Lower lobe of right lung (tissue), 2 donors: ENCODE measurements around the gene HELZ. TPM values are rescaled to one million over a fixed set of nuclear protein-coding genes. Genes with fewer than 3 reads are reported as not detected.
"Not testable (repeated sequence)": the region's sequence is repeated elsewhere in the genome, so short reads cannot be mapped to it uniquely, and the experiment has no call there.

Source experiments
- ATAC-seq, 2 donors: fragments of 200-7000 bp; cut with Tn5 transposase; one replicate each; pipeline ENCODE4 v1.9.1; 2020 to 2022; ENCODE audit warnings: mild to moderate bottlenecking in 2 of 2, moderate library complexity in 2 of 2
- DNase-seq: peaks from one replicate; pipeline ENCODE4 v3.0.0-alpha.2; 2020
- H3K27ac ChIP-seq: fragments of 200-600 bp; one replicate; pipeline ENCODE4 v1.8.0; 2022
- H3K27me3 ChIP-seq: fragments of 200-600 bp; one replicate; pipeline ENCODE4 v1.8.0; 2022; ENCODE audit warnings: low read depth
- H3K36me3 ChIP-seq: fragments of 200-600 bp; one replicate; pipeline ENCODE4 v1.8.0; 2022; ENCODE audit warnings: mild to moderate bottlenecking
- H3K4me1 ChIP-seq: fragments of 200-600 bp; one replicate; pipeline ENCODE4 v1.8.0; 2022
- H3K4me3 ChIP-seq: fragments of 200-600 bp; one replicate; pipeline ENCODE4 v1.8.0; 2022; ENCODE audit warnings: mild to moderate bottlenecking
- H3K9me3 ChIP-seq: fragments of 200-600 bp; one replicate; pipeline ENCODE4 v1.8.0; 2022
- intact Hi-C: fragments of 100-400 bp; cut with DNase I; formaldehyde crosslinking; loops from one replicate; pipeline ENCODE4 v1.11.0; 2022
- total RNA-seq: library from RNA; stranded (reverse); fragmentation: NEBNext Ultra II Directional; extraction: Animal tissue kit (Norgen Biotek cat#: 25700); gene quantifications from one replicate; pipeline ENCODE4 v1.2.1, GENCODE V29; 2021
- TF ChIP-seq, protein P1 (sequence below): fragments of 200-600 bp; IDR thresholded peaks from one replicate; pipeline ENCODE4 v1.8.0; 2022; ENCODE audit warnings: antibody characterized with exemption, mild to moderate bottlenecking
- donor health status: DM: no; HTN: yes; CAD: no; lungs with severe emphysema.

Gene HELZ
- total RNA-seq, 1 donor from 2014 or later, result 68.9 TPM

DNA sequence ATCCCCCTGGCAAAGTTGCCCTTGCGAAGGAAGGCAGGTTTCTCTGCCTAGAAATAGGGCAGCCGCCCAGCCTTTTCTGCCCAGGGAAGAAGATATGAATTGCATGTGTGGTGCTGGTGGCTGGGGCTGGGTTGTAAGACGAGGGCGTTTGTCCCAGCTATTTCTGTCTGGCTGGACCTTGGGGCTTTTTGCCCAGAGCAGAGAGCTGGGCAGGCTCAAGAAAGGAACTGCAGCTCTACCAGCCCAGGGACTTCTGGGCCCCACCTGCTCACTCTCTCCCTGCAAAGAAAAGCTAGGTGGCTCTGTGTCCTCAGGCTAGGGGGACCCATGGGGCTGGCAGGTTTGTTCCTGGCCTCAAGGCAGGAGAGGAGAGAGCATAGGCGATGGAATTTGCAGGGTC, 200.1 kb downstream of the HELZ start:
- peaks cover 5% of the 10 kb centered on the region for H3K27me3 ChIP-seq
- DNase-seq (no peak), ATAC-seq (no peak)
- intact Hi-C loops, result no loop called here
- TF ChIP-seq, protein P1, sequence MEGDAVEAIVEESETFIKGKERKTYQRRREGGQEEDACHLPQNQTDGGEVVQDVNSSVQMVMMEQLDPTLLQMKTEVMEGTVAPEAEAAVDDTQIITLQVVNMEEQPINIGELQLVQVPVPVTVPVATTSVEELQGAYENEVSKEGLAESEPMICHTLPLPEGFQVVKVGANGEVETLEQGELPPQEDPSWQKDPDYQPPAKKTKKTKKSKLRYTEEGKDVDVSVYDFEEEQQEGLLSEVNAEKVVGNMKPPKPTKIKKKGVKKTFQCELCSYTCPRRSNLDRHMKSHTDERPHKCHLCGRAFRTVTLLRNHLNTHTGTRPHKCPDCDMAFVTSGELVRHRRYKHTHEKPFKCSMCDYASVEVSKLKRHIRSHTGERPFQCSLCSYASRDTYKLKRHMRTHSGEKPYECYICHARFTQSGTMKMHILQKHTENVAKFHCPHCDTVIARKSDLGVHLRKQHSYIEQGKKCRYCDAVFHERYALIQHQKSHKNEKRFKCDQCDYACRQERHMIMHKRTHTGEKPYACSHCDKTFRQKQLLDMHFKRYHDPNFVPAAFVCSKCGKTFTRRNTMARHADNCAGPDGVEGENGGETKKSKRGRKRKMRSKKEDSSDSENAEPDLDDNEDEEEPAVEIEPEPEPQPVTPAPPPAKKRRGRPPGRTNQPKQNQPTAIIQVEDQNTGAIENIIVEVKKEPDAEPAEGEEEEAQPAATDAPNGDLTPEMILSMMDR, result no peak
- no peak overlapping the region for H3K4me3 ChIP-seq
- H3K4me1 ChIP-seq, result no peaks in the 10 kb centered on the region
- H3K36me3 ChIP-seq, result no peaks in the 10 kb centered on the region
- no peak overlapping the region for H3K27ac ChIP-seq
- H3K9me3 ChIP-seq, result peaks cover 25% of the 10 kb centered on the region

GRCh38 chr17:67044016-67044772, 200.8 kb downstream of the HELZ start, which contains the start of gene CACNG1:
CACNG1 (plus strand) TSS chr17:67044554; CDS start chr17:67044661, 107 bp downstream.
- Histone ChIP-seq H3K27ac (no peak within 1 kb of the TSS), H3K4me3 (no peak within 1 kb of the TSS), H3K4me1 (no peaks in the 10 kb centered on the region), H3K27me3 (peaks cover 6% of the 10 kb centered on the region), H3K36me3 (no peaks in the 10 kb centered on the region), H3K9me3 (peaks cover 19% of the 10 kb centered on the region)
- ATAC-seq (no peak), DNase-seq (no peak)
- TF ChIP-seq, protein P1, result no peak
- intact Hi-C loops, result no loop called here

DNA sequence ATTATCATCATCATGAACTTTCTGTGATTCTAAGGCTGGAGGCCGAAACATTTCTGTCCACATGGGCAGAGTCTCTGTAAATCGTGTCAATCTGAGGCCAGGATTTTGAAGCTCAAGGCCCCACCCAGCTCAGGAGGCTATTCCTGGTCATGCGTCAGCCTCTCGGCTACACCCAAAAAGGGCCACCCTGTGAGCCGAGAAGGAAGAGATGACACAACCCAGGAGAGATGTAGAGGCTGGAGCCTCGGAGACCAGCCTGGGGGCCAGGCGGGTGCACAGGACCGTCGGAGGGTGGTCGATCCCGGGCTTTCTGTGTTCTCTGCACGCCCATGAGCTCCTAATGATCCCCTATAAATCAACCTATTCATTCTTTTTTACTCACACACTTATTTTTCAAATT, 201.7 kb downstream of the HELZ start:
- ATAC-seq (no peak), DNase-seq (no peak)
- Histone ChIP-seq H3K27ac (no peak overlapping the region), H3K9me3 (peaks cover 10% of the 10 kb centered on the region), H3K36me3 (no peaks in the 10 kb centered on the region), H3K4me1 (no peaks in the 10 kb centered on the region), H3K27me3 (peaks cover 6% of the 10 kb centered on the region), H3K4me3 (no peak overlapping the region)
- intact Hi-C loops, result no loop called here
- TF ChIP-seq, protein P1, result no peak

DNA sequence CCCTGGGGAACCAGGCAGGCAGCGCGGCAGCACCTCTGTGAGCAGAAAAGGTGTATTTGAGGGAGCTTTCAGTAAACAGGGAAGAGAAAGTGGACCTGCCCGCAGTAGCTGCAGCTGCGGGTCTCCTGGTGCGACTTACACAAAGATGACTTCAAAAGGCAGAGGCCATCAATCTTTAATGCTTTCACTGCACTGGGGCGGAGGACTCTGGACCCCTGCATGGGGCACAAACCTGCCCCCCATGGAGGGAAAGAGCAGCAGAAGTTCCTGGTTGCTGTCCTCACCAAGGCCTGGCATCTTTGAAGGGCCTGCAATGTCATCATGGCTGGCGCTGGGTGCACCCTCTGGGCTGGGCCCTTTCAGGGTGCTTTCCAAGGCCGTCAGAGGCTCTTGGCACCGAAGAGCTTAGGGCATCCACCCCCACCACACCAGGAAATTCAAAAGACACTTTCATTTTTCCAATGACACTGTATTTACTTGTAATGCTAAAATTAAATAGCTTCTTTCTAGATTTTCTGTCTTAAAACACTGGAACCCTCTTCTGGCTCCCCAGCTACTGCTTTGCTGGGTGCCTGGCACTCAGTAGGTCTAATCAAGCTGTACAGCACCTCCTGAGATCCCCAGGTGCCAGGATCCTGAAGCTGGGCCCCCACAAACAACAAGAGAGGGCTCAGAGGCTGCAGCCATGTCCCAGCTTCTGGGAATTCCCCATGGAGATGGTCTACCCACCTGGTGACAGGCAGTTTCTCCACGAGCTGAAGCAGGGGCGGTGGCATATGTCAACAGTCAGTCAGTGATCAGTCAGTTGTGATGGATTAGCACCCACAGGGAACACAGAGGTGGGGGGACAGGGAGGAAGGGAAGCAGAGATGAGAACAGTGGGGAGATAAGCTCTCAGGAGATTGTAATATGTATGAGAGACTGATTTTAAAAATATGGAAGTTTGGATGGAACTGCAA, 202.8 kb downstream of the HELZ start:
- Histone ChIP-seq H3K27ac (no peak overlapping the region), H3K4me1 (no peaks in the 10 kb centered on the region), H3K9me3 (no peaks in the 10 kb centered on the region), H3K27me3 (peaks cover 6% of the 10 kb centered on the region), H3K4me3 (no peak overlapping the region), H3K36me3 (no peaks in the 10 kb centered on the region)
- intact Hi-C loops, result no loop called here
- peak in 1 of 2 donors; percentile 20 for ATAC-seq
- no peak for DNase-seq
- TF ChIP-seq, protein P1, result no peak

GRCh38 chr17:67041531-67041930, 203.5 kb downstream of the HELZ start:
- H3K36me3 ChIP-seq, result no peaks in the 10 kb centered on the region
- no peak for ATAC-seq

DNA sequence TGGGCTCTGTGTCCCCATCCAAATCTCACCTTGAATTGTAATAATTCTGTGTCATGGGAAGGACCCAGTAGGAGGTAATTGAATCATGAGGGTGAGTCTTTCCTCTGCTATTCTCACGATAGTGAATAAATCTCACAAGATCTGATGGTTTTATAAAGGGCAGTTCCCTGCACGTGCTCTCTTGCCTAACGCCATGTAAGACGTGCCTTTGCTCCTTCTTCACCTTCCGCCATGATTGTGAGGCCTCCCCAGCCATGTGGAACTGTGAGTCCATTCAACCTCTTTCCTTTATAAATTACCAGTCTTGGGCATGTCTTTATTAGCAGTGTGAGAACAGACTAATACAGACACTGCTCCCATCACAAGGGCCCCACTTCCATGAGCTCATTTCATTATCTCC, 203.9 kb downstream of the HELZ start:
- H3K27ac ChIP-seq, ATAC-seq, DNase-seq, H3K9me3 ChIP-seq, H3K36me3 ChIP-seq, intact Hi-C loops, H3K4me1 ChIP-seq, H3K27me3 ChIP-seq, H3K4me3 ChIP-seq: not testable (repeated sequence)

More at GRCh38 chr17:67041531-67041930, 203.5 kb downstream of the HELZ start:
- Histone ChIP-seq H3K4me1 (no peaks in the 10 kb centered on the region), H3K9me3 (no peaks in the 10 kb centered on the region), H3K27me3 (peaks cover 6% of the 10 kb centered on the region), H3K4me3 (no peak overlapping the region), H3K27ac (no peak overlapping the region)
- intact Hi-C loops, result no loop called here
- peak; percentile 10 for DNase-seq
- TF ChIP-seq, protein P1, result no peak
